DND-41 (cell line): Measurements from ENCODE around the gene SAMMSON.

ENCODE experiments used
- ATAC-seq: fragments of 200-7000 bp; cut with Tn5 transposase; 3 replicates; pipeline ENCODE4 v1.9.1; 2021; ENCODE audit warnings: low read depth; ENCODE audit not compliant: insufficient read depth
- DNase-seq: peaks from one replicate; pipeline ENCODE4 v3.0.0-alpha.2; 2020
- H2AFZ ChIP-seq: 2 replicates; pipeline ENCODE4 v1.6.0; 2012; ENCODE audit warnings: low read depth, low read length
- H3K27ac ChIP-seq: 2 replicates; pipeline ENCODE4 v1.5.1; 2012; ENCODE audit warnings: low read length, inconsistent platforms
- H3K27me3 ChIP-seq: fragments of 200-600 bp; sonication (generic); 2 replicates; pipeline ENCODE4 v1.6.0; 2012; ENCODE audit warnings: low read length, mild to moderate bottlenecking, inconsistent platforms; ENCODE audit not compliant: insufficient read depth, poor library complexity
- H3K36me3 ChIP-seq: 2 replicates; pipeline ENCODE4 v1.5.1; 2012; ENCODE audit warnings: low read length, inconsistent platforms; ENCODE audit not compliant: insufficient read depth
- H3K4me1 ChIP-seq: 2 replicates; pipeline ENCODE4 v1.5.1; 2012; ENCODE audit warnings: mild to moderate bottlenecking, low read length; ENCODE audit not compliant: insufficient read depth
- H3K4me2 ChIP-seq: 2 replicates; pipeline ENCODE4 v1.6.0; 2012; ENCODE audit warnings: mild to moderate bottlenecking, moderate library complexity, low read length, inconsistent platforms; ENCODE audit not compliant: insufficient read depth
- H3K4me3 ChIP-seq, 2 experiments: fragments of 200-600 bp in 1 of 2; shearing (Covaris generic) in 1 of 2; 2 replicates each; pipeline ENCODE4 v1.5.1; 2012 to 2016; ENCODE audit warnings: inconsistent platforms in 2 of 2, low read length in 2 of 2, mild to moderate bottlenecking in 2 of 2, low read depth in 1 of 2, moderate library complexity in 1 of 2
- H3K79me2 ChIP-seq: 2 replicates; pipeline ENCODE4 v1.6.0; 2012; ENCODE audit warnings: low read length, inconsistent platforms; ENCODE audit not compliant: insufficient read depth
- H3K9ac ChIP-seq: 2 replicates; pipeline ENCODE4 v1.6.0; 2012; ENCODE audit warnings: low read depth, mild to moderate bottlenecking, inconsistent platforms, low read length, moderate library complexity
- H3K9me3 ChIP-seq: 2 replicates; pipeline ENCODE4 v1.5.1; 2012; ENCODE audit warnings: low read length, moderate library complexity, mild to moderate bottlenecking, inconsistent platforms; ENCODE audit not compliant: insufficient read depth, severe bottlenecking
- H4K20me1 ChIP-seq: 2 replicates; pipeline ENCODE4 v1.6.0; 2012; ENCODE audit warnings: low read length; ENCODE audit not compliant: insufficient read depth
- EZH2 ChIP-seq: IDR thresholded peaks from 3 replicates; pipeline ENCODE4 v1.6.1; 2012; ENCODE audit warnings: borderline replicate concordance, low read depth, mild to moderate bottlenecking, moderate library complexity, low read length, inconsistent platforms; ENCODE audit not compliant: severe bottlenecking
- TF ChIP-seq, protein P1 (sequence below): IDR thresholded peaks from 2 replicates; pipeline ENCODE4 v1.5.1; 2012; ENCODE audit warnings: borderline replicate concordance, low read length, moderate library complexity, mild to moderate bottlenecking; ENCODE audit not compliant: poor library complexity, severe bottlenecking; ENCODE audit errors: extremely low read depth

Gene SAMMSON

DNA sequence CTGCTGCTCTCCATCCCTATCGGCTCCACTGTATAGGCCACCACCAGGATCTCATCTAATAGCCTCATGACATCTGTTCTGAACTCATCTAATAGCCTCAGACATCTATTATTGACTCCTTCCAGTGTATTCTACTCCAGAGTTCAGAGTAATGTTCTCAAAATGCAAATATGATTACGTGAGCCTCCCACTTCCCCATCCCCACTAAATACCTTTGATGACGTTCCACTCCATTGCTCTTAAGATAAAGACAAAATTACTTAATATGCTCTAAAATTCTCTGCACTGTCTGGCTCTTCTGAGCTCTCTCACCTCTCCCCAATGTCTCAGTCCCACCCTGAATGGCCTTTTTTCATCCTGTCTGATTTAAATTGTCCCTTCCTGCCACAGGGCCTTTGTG lies 94.7 kb downstream of the SAMMSON start:
- Histone ChIP-seq H3K36me3 (no peaks in the 10 kb centered on the region), H3K4me1 (no peaks in the 10 kb centered on the region), H2AFZ (no peak overlapping the region), H3K4me3 (no peak overlapping the region), H3K9me3 (no peaks in the 10 kb centered on the region), H3K27ac (no peak overlapping the region), H4K20me1 (no peaks in the 10 kb centered on the region), H3K79me2 (no peaks in the 10 kb centered on the region), H3K9ac (no peak overlapping the region), H3K4me2 (no peak overlapping the region), H3K27me3 (no peaks in the 10 kb centered on the region)
- ATAC-seq (no peak), DNase-seq (no peak)
- TF ChIP-seq EZH2 = no peak
- TF ChIP-seq, protein P1, sequence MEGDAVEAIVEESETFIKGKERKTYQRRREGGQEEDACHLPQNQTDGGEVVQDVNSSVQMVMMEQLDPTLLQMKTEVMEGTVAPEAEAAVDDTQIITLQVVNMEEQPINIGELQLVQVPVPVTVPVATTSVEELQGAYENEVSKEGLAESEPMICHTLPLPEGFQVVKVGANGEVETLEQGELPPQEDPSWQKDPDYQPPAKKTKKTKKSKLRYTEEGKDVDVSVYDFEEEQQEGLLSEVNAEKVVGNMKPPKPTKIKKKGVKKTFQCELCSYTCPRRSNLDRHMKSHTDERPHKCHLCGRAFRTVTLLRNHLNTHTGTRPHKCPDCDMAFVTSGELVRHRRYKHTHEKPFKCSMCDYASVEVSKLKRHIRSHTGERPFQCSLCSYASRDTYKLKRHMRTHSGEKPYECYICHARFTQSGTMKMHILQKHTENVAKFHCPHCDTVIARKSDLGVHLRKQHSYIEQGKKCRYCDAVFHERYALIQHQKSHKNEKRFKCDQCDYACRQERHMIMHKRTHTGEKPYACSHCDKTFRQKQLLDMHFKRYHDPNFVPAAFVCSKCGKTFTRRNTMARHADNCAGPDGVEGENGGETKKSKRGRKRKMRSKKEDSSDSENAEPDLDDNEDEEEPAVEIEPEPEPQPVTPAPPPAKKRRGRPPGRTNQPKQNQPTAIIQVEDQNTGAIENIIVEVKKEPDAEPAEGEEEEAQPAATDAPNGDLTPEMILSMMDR = no peak

DNA sequence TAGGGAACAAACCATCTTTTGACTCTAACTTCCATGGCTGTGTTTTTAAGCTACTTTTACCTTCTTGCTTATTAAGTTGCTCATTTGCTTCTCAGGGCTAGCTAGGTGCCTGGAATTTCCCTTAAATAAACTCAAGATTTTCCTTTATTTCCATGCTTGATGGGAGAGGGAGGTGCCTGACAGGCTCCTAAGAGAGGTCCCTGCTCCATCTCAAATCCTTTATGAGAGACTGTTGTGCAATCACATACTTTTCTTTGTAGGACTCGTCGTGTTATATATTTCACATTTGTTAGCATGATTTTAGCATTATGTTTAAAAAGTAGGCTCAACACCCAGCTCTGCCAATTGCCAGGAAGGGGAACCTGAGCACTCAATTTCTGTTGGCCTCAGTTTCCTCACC lies 95.7 kb downstream of the SAMMSON start:
- Histone ChIP-seq H4K20me1 (no peaks in the 10 kb centered on the region), H3K36me3 (no peaks in the 10 kb centered on the region), H3K27ac (no peak overlapping the region), H3K4me1 (no peaks in the 10 kb centered on the region), H3K4me3 (no peak overlapping the region), H2AFZ (no peak overlapping the region), H3K4me2 (no peak overlapping the region), H3K9me3 (no peaks in the 10 kb centered on the region), H3K9ac (no peak overlapping the region), H3K27me3 (no peaks in the 10 kb centered on the region), H3K79me2 (no peaks in the 10 kb centered on the region)
- no peak for TF ChIP-seq EZH2
- TF ChIP-seq, protein P1 = no peak
- DNase-seq (no peak), ATAC-seq (no peak)

DNA sequence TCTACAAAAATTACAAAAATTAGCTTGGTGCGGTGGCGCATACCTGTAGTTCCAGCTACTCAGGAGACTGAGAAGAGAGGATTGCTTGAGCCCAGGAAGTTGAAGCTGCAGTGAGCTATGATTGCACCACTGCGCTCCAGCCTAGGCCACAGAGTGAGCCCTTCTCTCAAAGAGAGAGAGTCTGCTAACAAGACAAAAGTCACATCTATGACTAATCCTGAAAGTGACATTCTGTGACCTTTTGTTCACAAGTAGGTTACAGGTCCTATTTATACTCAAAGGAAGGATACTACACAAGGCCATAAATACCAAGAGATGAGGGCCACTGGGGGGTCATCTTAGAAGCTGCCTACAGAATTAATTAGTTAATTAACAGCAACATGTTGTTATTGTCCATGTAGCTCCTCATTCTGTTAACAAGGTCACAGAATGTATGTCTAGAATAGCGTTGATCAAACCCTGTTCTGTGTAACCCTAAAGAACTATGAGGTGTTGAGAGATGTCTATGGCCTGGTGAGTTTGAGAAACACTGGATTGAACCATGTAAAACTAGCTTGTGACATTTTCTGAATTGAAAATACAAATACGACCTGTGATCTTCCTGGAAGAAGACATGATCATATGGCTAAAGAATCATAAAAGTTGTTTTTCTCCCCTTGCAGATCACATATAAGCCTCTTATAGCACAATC lies 97.0 kb downstream of the SAMMSON start:
- H3K27ac ChIP-seq = no peak overlapping the region
- H3K4me1 ChIP-seq = no peaks in the 10 kb centered on the region
- H3K36me3 ChIP-seq = no peaks in the 10 kb centered on the region
- no peak overlapping the region for H3K9ac ChIP-seq
- H3K79me2 ChIP-seq = no peaks in the 10 kb centered on the region
- DNase-seq (no peak), ATAC-seq (no peak)
- no peak overlapping the region for H3K4me3 ChIP-seq
- H3K4me2 ChIP-seq = no peak overlapping the region
- no peaks in the 10 kb centered on the region for H3K27me3 ChIP-seq
- no peak overlapping the region for H2AFZ ChIP-seq
- H4K20me1 ChIP-seq = no peaks in the 10 kb centered on the region
- no peaks in the 10 kb centered on the region for H3K9me3 ChIP-seq
- no peak for TF ChIP-seq EZH2
- TF ChIP-seq, protein P1 = no peak
